MCF 10A (cell line): ENCODE data around the gene VASP. TPM values are rescaled to one million over a fixed set of nuclear protein-coding genes. Genes with fewer than 3 reads are reported as not detected.

Experiments used
- BruUV-seq: library from RNA; stranded (reverse); fragments of 400-500 nt; replicated peaks from 2 replicates; lab custom pipeline; 2021; lab: Mats Ljungman, UMichigan
- CTCF ChIA-PET: fragments of 300-600 bp; sonication (Branson Sonifier 250); formaldehyde crosslinking; extraction: SDS; loops from one replicate; lab custom pipeline; 2021; ENCODE audit warnings: antibody characterized with exemption, inconsistent platforms; lab: Yijun Ruan, JAX
- POLR2A ChIA-PET: fragments of 300-600, 350-650 bp; sonication (Branson Sonifier 250); formaldehyde crosslinking; extraction: SDS; loops from one replicate; lab custom pipeline; 2020; ENCODE audit warnings: antibody characterized with exemption, inconsistent platforms; lab: Yijun Ruan, JAX
- DNase-seq: peaks from one replicate; pipeline ENCODE4 v3.0.0-alpha.2; 2018; ENCODE audit not compliant: unreplicated experiment
- H3K27ac Mint-ChIP-seq: one replicate; pipeline ENCODE4 v1.8.0; 2022; ENCODE audit warnings: mild to moderate bottlenecking, low read depth, mixed read lengths; ENCODE audit not compliant: unreplicated experiment
- H3K27me3 Mint-ChIP-seq: one replicate; pipeline ENCODE4 v1.8.0; 2022; ENCODE audit warnings: mixed read lengths; ENCODE audit not compliant: insufficient read depth, unreplicated experiment
- H3K36me3 Mint-ChIP-seq: one replicate; pipeline ENCODE4 v1.8.0; 2022; ENCODE audit warnings: mild to moderate bottlenecking, moderate library complexity, mixed read lengths; ENCODE audit not compliant: insufficient read depth, unreplicated experiment
- H3K4me1 Mint-ChIP-seq: one replicate; pipeline ENCODE4 v1.8.0; 2022; ENCODE audit warnings: mixed read lengths; ENCODE audit not compliant: insufficient read depth, unreplicated experiment
- H3K4me3 Mint-ChIP-seq: one replicate; pipeline ENCODE4 v1.8.0; 2022; ENCODE audit warnings: mild to moderate bottlenecking, moderate library complexity, mixed read lengths; ENCODE audit not compliant: unreplicated experiment
- H3K9me3 Mint-ChIP-seq: one replicate; pipeline ENCODE4 v1.8.0; 2022; ENCODE audit warnings: mixed read lengths; ENCODE audit not compliant: unreplicated experiment
- CTCF ChIP-seq: fragments of 200-600 bp; IDR thresholded peaks from one replicate; pipeline ENCODE4 v1.8.0; 2022; ENCODE audit warnings: antibody characterized with exemption, mild to moderate bottlenecking; ENCODE audit not compliant: unreplicated experiment
- intact Hi-C: fragments of 100-400 bp; cut with micrococcal nuclease; formaldehyde crosslinking; loops from 2 replicates; pipeline ENCODE4 v1.14.1; 2022
- total RNA-seq: library from RNA; stranded (reverse); gene quantifications from 2 replicates; pipeline ENCODE4 v1.2.3, GENCODE V29; 2022

Gene VASP
- total RNA-seq, 1 experiment from 2014 or later: 178 TPM

GRCh38 chr19:45471111-45471930 lies 36.0 kb upstream of the VASP start:
- BruUV-seq: no TSS peak
- TF ChIP-seq CTCF: no peak
- H3K9me3 Mint-ChIP-seq: no peaks in the 10 kb centered on the region
- H3K36me3 Mint-ChIP-seq: peaks cover 90% of the 10 kb centered on the region
- ChIA-PET POLR2A (interaction anchor here (0.6 to 1.0 kb wide), 2 partner anchors 32 to 67 kb away, joined by 3 to 4 read pairs; no protein-coding TSS in a partner anchor), CTCF (interaction anchor here (1.2 to 1.3 kb wide), 2 partner anchors 14 to 32 kb away, joined by 5 to 10 read pairs; no protein-coding TSS in a partner anchor)
- no peak for DNase-seq
- intact Hi-C loops: no loop called here
- peaks cover 2% of the 10 kb centered on the region for H3K4me1 Mint-ChIP-seq
- H3K4me3 Mint-ChIP-seq: peak overlapping the region; percentile 13
- H3K27ac Mint-ChIP-seq: peak overlapping the region; percentile 97
- H3K27me3 Mint-ChIP-seq: no peaks in the 10 kb centered on the region

- Mint-ChIP-seq H3K27ac (no peak overlapping the region), H3K9me3 (no peaks in the 10 kb centered on the region), H3K27me3 (no peaks in the 10 kb centered on the region), H3K4me1 (peaks cover 6% of the 10 kb centered on the region), H3K4me3 (peak overlapping the region; percentile 13), H3K36me3 (peaks cover 95% of the 10 kb centered on the region)
- POLR2A ChIA-PET: interaction anchor here (1.0 kb wide), 1 partner anchor 68 kb away, joined by 3 read pairs; no protein-coding TSS in a partner anchor
- CTCF ChIA-PET: interaction anchor here (0.9 to 1.3 kb wide), 3 partner anchors 13 to 32 kb away, joined by 3 to 6 read pairs (median 5); no protein-coding TSS in a partner anchor
- no TSS peak for BruUV-seq
- intact Hi-C loops: no loop called here
- TF ChIP-seq CTCF: no peak
- no peak for DNase-seq
Measured at GRCh38 chr19:45471931-45472562, 35.2 kb upstream of the VASP start.

GRCh38 chr19:45472563-45473366 lies 34.5 kb upstream of the VASP start:
- Mint-ChIP-seq H3K4me1 (peaks cover 8% of the 10 kb centered on the region), H3K4me3 (no peak overlapping the region), H3K9me3 (no peaks in the 10 kb centered on the region), H3K36me3 (peaks cover 90% of the 10 kb centered on the region), H3K27ac (no peak overlapping the region), H3K27me3 (no peaks in the 10 kb centered on the region)
- no peak for DNase-seq
- TF ChIP-seq CTCF: no peak
- BruUV-seq: no TSS peak
- ChIA-PET CTCF (interaction anchor here (0.6 to 1.3 kb wide), 4 partner anchors 12 to 118 kb away, joined by 3 to 6 read pairs (median 4); no protein-coding TSS in a partner anchor), POLR2A (interaction anchor here (1.0 kb wide), 1 partner anchor 69 kb away, joined by 3 read pairs; no protein-coding TSS in a partner anchor)
- intact Hi-C loops: no loop called here
